NCI-H526 treated with DMSO at 0.1 percent for 48 hours (cell line): ENCODE results near the gene FCF1.

Experiments
- DNase-seq: peaks from one replicate; lab custom pipeline; 2025; lab: John Stamatoyannopoulos, UW

Gene FCF1, protein sequence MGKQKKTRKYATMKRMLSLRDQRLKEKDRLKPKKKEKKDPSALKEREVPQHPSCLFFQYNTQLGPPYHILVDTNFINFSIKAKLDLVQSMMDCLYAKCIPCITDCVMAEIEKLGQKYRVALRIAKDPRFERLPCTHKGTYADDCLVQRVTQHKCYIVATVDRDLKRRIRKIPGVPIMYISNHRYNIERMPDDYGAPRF

DNA sequence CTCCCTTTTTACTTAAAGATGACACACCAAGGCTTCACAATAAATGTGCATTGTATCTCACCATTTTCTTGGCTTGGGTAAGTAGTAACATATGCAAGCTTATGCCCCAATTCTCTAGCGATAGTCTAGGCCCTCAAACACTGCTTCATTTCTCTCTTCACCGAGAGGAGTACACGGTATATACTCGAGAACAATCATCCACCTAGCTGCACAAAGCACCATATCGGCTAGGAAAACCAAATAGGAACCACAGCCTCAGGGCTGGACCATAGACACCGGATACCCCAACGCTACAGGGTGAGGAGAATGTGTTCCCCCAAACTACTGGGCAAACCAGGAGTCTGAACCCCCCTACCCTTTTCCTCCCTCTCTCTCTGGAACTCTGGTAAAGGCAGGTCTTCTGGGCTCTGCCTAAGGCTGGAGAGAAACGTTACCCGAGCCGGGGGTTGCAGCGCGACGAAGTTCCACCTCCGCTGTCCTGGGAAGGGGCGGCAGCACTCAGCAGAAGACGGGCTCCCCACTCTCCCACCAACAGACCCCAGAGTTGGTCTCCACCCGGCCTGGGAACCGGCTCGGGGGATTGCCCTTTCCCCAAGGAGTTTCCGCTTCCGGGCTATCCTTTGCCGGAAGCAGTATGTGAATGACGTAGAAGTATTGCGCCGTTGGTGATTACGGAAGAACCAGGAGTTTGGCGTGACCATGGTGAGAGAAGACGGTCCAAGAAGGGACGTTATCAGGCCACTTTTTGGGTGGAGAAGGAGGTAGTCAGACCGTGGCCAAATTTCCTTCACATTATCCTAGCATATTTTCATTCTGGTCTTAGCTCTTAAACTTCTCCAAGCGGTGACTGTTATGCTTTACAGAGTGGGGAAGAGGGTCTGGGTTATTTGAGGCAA, at the start of gene FCF1, which contains the start of gene AREL1:
Gene FCF1 (plus strand): TSS at position 646 of the 896 bp plus-strand sequence. CDS start 54 bp downstream, at position 700.
Gene AREL1 (minus strand): TSS at position 582 of the 896 bp plus-strand sequence. CDS start 27,465 bp downstream, outside the sequence.
- no peak for DNase-seq

DNA sequence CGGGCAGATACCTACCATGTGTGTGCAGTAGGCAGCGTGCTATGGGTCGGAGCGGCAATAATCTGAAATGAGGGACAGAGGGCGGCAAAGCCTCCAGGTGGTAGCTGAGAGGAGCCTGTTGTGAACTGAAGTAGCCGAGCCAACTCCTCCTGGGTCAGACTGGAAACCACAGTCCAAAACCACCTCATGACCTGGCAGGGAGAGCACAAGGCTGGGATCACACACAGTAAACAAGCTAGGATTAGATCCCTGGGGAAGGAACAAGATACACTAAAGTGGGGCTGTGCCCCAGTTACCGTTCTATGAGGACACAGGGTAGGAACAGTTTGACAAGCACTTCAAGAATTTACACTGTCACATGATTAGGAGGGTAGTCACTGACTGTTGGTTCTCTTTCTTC, 49.1 kb upstream of the FCF1 start:
- DNase-seq, result no peak

DNA sequence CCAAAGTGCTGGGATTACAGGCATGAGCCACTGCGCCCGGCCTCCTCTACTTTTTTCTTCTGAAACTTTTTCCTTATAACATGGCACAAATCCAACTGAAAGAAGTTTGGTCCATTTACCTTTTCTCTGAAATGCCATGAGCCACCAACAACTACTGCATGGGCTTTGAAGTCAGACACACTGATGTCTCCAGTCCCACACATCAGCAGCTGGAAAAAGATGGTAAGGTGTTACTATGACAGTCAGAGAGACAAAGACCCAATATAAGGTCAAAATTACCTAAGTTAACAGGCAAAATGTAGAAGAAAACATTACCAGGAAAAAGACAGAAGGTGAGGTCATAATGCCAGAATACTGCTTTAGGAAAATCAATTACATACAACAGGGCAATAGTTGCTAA, 48.2 kb upstream of the FCF1 start:
- DNase-seq, result no peak

DNA sequence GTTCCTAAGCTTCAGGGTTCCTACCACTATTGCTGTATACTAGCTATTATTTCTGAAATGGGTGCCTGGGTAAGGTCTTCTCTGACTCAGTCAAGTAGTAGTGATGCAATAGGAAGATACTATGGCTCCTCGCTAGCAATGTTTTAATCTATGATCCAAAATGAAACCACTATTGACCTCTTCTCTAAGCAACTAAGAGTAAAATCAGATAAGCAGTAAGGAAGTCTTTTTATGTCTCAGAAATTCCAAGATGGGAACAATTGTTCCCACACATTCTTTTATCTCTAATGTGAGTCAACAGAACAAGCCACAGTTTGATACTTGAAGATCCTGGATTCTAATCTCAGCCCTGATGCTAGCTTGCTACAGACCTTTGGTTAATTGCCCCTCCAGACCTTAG, 45.2 kb upstream of the FCF1 start:
- no peak for DNase-seq

DNA sequence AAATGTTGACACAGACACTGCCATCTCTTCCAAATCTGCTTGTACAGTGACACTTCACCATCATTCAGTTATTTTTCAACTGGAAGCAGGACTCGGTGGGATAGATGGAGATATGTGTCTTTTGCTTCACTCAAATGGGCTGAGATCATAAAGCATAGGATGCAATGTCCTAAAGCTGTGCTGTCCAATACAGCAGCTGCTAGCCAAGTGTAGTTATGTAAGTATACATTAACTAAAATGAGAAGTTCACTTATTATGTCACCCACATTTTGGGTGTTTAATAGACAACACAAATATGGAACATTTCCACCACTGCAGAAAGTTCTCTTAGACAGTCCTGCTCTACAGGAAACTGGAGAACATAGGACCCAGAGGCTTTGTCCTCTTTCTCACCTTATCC, 43.7 kb upstream of the FCF1 start:
- no peak for DNase-seq

DNA sequence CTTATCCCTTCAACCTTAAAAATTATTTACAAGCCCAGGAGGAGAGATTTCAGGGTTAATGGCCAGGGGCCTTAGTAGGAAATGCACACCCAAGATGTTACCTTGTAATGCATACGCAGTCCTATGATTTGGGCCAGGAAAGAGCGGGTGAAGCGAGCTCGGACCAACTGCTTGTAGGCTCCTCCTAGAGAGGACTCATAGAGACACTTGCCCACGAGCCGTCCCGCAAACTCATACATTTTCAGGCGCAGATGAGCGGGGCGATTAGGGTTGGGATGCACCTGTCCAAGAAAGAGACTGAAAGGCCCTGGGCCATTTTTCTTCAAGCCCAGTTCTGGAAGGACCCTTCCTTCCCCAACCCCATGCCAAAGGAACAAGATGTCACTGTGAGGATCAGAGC, 43.1 kb upstream of the FCF1 start:
- DNase-seq, result no peak

DNA sequence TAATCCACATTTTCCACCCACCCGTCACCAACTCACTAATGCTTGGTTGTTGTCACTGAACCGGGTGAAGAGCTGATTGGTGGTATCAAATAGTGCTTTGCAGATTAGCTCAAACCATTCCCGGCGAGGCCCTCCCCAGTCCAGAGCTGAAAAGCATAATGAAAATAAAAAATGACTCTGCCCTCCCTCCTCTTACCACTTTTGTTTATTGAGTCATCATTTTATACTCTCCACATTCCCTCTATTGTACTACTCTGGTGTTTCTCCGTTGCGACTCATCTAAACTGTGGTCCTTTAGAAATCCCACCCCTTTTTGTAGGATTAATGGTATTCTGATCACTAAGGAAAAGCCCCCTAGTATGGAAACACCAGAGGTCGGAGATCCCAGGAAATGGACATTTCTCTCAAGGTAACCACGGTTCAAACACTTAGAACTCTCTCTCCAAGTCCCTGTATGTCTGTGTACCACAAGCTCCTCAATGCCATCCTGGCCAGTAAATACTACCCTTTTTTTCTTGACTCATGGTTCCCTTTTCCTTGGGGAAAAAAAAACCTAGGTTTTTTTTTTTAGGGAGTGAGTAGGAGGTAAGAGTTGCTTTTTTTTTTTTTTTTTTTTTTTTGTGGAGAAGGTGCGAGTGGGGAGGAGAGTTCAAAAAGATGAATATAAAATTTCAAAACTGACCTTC, 42.1 kb upstream of the FCF1 start:
- DNase-seq, result no peak

DNA sequence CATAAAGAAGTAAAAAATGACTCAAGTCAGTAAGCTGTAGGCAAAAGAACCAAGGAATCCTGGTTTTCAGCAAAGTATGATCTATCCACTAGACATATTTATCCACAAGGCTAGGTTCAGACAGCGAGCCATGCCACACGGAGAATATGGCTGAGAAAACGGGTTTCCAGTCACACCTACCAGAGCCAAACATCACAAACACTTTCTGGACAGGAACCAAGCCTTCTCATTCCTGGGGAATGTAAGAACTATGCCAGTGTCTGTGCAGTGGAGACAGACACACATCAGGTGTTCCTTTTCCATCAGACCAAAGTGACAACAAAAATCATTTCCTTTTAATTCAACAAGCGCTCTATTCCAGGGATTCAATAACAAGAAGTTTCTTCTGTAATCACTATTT, 41.2 kb upstream of the FCF1 start:
- no peak for DNase-seq

DNA sequence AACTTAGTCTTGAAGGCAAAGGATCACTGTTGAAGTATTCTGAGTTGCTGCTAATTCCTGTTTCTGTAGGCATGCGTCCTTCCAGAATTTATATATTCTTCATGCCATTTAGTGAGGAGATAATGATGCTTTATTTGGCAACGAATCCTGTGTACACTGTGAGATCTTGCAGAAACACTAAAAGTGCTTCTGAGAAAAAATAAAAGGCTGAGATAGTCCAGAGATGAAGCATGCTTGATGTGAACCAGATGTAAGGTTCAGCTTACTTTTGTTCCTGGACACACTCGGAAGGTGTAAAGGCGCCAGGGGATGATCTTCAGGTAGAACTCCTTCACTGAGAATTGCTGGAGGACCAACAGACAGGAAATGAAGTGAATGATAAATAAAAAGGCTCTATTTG, 39.2 kb upstream of the FCF1 start:
- no peak for DNase-seq

DNA sequence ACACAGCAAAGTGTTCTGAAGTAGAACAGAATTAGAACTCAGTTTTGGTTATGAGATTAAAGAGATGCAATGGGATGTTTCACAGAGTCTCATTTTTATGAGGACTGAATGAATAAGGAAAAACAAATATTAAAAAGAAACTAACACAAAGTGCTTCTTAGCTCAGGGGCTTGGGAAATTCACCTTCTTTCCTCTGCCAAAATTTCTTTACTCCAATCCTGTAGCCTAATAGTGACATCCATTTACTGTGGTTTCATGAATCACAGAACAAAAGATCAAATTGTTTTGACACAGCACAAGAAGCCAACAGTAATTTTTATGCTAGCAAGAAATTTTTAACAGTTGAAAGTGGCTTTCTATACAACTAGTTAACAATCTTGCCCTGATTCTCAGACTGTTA, 37.7 kb upstream of the FCF1 start:
- no peak for DNase-seq

DNA sequence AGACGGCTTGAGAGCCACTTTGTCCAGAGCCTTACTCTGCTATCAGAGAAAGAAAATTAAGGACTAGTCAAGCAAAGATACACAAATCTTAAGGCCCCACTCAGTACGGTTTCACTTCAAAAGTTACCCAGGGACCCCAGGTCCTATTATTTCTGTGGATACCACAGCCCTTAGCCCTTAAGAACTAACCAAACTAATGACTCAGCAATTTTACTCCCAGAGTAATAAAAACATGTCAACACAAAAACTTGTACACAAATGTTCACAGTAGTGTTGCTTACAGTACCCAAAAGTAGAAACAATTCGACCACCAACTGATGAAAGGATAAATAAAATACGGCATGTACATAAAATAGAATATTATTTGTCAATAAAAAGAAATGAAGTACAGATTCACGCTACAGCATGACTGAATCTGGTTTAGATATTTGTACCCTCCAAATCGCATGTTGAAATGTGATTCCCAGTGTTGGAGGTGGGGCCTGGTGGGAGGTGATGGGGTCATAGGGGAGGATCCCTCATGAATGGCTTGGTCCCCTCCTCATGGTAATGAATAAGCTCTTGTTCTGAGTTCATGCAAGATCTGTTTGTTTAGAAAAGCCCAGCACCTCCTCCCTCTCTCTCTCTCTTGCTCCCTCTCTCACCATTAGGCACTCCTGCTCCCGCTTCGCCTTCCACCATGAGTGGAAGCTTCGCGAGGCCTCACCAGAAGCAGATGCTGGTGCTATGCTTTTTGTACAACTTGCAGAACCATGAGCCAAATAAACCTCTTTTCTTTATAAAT, 30.6 kb upstream of the FCF1 start:
- no peak for DNase-seq

DNA sequence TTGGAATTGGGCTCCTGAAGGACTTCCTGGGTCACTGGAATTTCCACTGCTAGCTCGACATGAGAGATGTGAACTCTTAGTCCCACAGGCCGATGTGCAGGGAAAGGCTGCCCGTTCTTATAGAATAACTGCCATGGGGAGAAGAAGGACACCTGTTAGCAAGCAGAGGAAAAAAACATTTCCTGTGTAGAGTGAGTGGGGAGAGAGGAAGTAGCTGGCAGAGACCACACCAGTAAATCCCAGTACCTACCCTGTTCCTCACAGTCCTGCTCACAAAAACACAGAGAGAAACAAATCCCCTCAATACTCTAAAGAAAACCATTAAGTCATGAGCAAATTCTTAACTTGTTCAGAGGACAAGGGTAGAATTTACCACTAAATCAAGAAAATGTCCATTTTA, 29.5 kb upstream of the FCF1 start:
- DNase-seq, result no peak

DNA sequence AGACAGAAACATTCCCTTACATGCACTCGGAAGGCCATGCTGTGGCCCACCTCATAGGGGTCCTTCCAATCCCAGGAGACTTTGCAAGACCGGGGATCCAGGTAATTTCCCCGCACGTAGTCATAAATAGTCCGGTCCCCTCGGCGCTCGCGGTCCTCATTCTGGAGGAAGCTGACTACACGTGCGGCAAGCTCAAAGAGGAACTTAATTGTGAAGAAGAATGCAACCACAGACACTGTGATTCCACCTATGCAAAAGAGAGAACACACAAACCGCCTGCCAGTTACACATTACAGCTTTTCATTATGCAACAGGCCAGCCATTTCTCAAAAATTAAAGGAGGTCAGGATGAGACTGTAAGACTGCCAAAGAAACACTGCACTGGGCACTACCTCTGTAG, 28.5 kb upstream of the FCF1 start:
- peak; percentile 40 for DNase-seq

DNA sequence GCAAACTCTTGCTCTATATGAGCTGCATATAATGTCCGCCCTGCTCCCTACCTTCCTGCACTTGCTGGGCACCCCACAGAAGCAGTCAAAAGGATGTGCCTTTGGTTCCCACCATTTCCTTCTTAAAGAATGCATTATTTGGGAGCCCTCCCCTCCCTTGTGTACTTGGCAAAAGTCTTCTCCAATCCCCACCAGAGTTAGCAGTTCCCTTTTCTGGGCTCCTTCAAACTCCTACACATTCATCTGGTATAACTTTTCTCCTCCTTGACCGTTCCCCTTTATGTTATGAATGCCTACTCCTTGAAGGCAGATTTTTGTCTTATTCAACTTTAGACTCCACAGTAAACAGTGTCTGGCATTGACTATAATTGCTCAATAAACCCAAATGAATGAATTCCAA, 27.9 kb upstream of the FCF1 start:
- DNase-seq, result no peak

DNA sequence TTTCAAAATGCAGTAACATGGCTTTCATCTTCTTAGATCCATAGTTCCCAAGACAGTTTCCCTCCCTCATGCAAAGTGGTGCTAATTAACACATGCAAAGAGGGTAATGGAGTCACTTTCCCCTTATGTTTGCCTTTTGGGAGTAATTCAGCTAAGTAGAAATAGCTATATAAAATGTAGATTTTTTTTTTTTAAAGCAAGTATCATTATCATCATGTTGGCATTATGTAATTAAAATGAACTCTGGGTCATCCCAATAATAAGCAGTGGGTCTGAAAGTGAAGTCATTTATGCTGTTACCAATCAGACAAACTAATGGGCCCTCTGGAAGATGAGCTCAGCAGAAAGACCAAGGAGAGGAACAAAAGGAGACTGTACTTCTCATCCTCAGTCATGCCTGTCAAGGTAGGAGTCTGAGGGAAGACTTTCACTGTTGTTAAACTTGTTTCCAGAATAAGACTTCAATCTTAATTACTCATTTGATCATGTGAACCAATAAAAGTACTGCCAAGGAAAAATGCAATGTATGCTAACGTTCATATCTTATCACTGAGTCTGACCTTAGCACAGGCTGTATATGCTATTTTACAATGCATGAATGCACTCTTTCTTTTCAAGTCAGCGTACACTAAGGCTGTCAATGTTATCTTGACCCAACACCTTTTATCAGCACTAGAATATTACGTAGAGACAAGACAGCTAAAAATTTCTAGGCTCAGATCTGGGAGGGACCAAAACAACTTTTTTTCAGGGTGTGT, 26.8 kb upstream of the FCF1 start:
- DNase-seq, result peak; percentile 16

DNA sequence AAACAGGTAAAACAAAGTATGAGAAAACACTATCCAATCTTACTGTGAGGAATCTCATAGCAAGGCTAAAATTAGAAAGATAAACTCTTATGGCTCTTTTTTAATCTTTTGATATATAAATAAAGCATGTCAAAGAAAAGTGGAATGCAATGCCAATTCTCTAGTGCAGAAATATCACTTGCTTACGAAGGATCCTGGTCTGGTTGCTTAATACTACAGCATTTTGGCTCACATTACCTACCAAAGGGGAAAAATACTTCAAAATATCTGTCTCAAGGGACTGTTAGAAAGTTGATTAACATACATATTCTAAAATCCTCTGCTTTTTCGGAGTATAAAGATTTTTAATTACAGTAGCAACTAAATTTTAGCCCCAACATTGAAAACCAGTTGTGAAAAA, 21.5 kb upstream of the FCF1 start:
- DNase-seq, result no peak

DNA sequence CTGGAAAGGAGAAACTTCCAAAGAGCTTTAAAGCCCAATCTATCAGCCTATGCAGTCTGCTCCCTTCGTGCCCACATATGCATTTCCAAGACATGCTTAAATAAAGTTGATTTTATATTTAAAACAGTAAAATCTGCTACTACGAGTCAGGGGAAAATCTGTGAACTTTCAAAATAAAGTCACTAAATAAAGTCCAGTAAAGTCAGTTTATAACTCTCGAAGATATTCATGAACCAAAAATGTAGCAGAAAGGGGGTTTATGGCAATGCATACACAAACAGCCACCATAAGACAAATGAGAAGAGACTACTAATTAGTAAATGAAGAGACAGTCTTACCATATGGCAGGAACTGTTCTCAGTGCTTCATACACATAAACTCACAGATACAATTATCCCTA, 19.8 kb upstream of the FCF1 start:
- DNase-seq, result no peak

DNA sequence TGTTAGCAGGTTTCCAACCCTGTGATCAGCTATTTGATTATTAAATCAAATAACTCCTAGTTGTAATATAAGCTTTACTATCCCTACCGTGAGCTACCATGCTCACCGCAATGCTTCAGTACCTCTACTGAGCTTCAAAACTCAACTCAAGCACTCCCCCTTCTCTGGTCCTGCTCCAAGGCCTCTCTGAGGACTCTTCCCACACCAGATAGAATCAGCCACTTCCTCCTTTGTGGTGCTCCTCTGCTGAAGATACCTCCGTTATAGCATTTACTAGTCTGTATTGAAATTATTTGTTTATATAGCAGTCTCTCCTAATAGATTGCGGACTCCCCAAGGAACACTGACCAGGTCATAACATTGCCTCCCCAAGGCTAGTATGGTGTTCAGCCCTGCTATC, 17.5 kb upstream of the FCF1 start:
- no peak for DNase-seq

DNA sequence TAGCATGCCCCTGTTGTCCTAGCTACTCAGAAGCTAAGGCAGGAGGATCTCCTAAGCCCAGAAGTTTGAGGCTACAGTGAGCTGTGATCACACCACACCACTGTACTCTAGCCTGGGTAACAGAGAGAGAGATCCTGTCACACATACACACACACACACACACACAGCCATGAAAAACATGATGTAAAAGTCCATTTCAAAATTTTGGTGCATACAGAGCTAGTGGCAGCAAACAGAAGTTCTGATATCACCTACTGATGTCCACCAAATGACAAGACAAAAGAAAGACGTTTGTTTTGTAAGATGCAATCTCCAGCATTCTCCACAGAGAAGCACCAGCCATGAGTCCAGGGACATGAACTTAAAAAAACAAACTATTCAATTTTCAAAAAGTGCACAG, 15.9 kb upstream of the FCF1 start:
- no peak for DNase-seq

DNA sequence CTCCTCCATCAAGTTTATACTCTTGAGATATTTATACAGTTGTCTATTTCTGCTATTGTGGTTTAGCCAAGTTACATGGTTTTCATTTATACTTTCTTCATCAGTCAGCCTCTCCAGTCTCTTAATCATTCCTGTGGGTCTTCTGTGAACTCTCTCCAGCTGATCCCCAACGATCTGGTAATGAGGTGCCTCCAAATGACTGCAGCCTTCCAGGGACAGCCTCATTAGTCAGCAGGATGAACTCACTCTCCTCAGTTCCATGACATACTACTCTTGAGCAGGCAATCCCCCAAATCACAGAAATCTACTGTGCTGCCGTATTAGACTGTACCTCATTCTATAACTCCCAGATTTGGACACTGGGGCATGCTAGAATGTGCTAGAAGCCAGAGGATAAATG, 15.4 kb upstream of the FCF1 start:
- DNase-seq, result no peak

DNA sequence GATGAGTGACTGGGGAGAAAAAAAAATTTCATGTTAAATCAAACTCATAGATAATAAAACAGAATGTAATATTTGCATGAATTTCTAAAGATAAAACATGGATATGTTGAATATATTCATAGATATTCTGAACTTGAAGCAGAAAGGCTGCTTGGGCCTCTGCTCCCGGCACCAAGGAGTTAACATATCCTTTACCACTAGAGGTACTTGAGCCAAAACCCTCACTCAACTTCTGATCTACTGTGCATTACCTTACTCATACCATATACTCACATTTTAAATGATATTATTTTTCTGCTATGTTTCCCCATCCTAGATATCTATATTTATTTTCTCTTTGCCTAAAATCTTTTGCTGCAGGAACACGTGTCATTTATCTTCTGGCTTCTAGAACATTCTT, 15.0 kb upstream of the FCF1 start:
- no peak for DNase-seq
